Keratinocyte (primary cell): ENCODE results near the gene CDH12. TPM values are rescaled to one million over a fixed set of nuclear protein-coding genes. Genes with fewer than 3 reads are reported as not detected.

ENCODE experiments used
- DNase-seq: peaks from one replicate; pipeline ENCODE4 v3.0.0-alpha.2; 2011; ENCODE audit warnings: low read depth, missing footprints, low spot score
- FAIRE-seq: peaks from 2 replicates; lab custom pipeline; 2011; peaks lifted over from hg19 to GRCh38; lab: Jason Lieb, UNC
- H2AFZ ChIP-seq: 2 replicates; pipeline ENCODE4 v1.6.0; 2012; ENCODE audit warnings: low read length, control low read depth, inconsistent platforms; ENCODE audit not compliant: control insufficient read depth
- H3K27ac ChIP-seq: 2 replicates; pipeline ENCODE4 v1.5.1; 2011; ENCODE audit warnings: low read length; ENCODE audit not compliant: control insufficient read depth, insufficient read depth
- H3K27me3 ChIP-seq: 3 replicates; pipeline ENCODE4 v1.6.0; 2011; ENCODE audit warnings: low read length; ENCODE audit not compliant: control insufficient read depth, insufficient read depth; ENCODE audit errors: extremely low read depth
- H3K36me3 ChIP-seq, 2 experiments: 2 replicates in 1 of 2; 3 replicates in 1 of 2; pipeline ENCODE4 v1.5.1; 2011; ENCODE audit warnings: low read length in 2 of 2, mild to moderate bottlenecking in 1 of 2; ENCODE audit not compliant: control insufficient read depth in 2 of 2, insufficient read depth in 2 of 2; ENCODE audit errors: extremely low read depth in 1 of 2
- H3K4me1 ChIP-seq: 3 replicates; pipeline ENCODE4 v1.5.1; 2011; ENCODE audit warnings: low read length; ENCODE audit not compliant: control insufficient read depth, insufficient read depth; ENCODE audit errors: extremely low read depth
- H3K4me2 ChIP-seq: 3 replicates; pipeline ENCODE4 v1.6.0; 2011; ENCODE audit warnings: low read depth, low read length; ENCODE audit not compliant: control insufficient read depth, insufficient read depth; ENCODE audit errors: extremely low read depth
- H3K4me3 ChIP-seq, 3 experiments: fragments of 200-600 bp in 1 of 3; sonication (generic) in 1 of 3; 2 replicates in 2 of 3; 3 replicates in 1 of 3; pipeline ENCODE4 v1.5.1; 2011 to 2016; ENCODE audit warnings: low read length in 3 of 3, mild to moderate bottlenecking in 3 of 3, control low read depth in 2 of 3, inconsistent platforms in 1 of 3, low read depth in 1 of 3, mixed read lengths in 1 of 3, mixed run types in 1 of 3, moderate library complexity in 1 of 3; ENCODE audit not compliant: control insufficient read depth in 2 of 3, insufficient read depth in 2 of 3; ENCODE audit errors: extremely low read depth in 1 of 3
- H3K79me2 ChIP-seq: 2 replicates; pipeline ENCODE4 v1.6.0; 2012; ENCODE audit warnings: low read length; ENCODE audit not compliant: control insufficient read depth, insufficient read depth
- H3K9ac ChIP-seq: 3 replicates; pipeline ENCODE4 v1.6.0; 2011; ENCODE audit warnings: low read length; ENCODE audit not compliant: control insufficient read depth, insufficient read depth; ENCODE audit errors: extremely low read depth
- H3K9me1 ChIP-seq: 3 replicates; pipeline ENCODE4 v1.6.0; 2011; ENCODE audit warnings: low read length; ENCODE audit not compliant: control insufficient read depth, insufficient read depth; ENCODE audit errors: extremely low read depth
- H3K9me3 ChIP-seq: 2 replicates; pipeline ENCODE4 v1.5.1; 2012; ENCODE audit warnings: low read depth, low read length; ENCODE audit not compliant: control insufficient read depth
- H4K20me1 ChIP-seq: 3 replicates; pipeline ENCODE4 v1.6.0; 2011; ENCODE audit warnings: low read length; ENCODE audit not compliant: control insufficient read depth, insufficient read depth; ENCODE audit errors: extremely low read depth
- EZH2 ChIP-seq: IDR thresholded peaks from one replicate; pipeline ENCODE4 v1.6.1; 2012; ENCODE audit warnings: inconsistent platforms, mild to moderate bottlenecking, low read length, moderate library complexity
- dilution Hi-C: fragments of 300-500 bp; cut with MboI; formaldehyde crosslinking; loops from one replicate; pipeline ENCODE4 v1.7.0; 2020; ENCODE audit warnings: low sequenced_read_pairs; ENCODE audit not compliant: extremely low pct_ligation_motif_present
- polyA plus RNA-seq, 5 experiments: library from polyadenylated mRNA; depleted of rRNA in 3 of 5; stranded (reverse) in 3 of 5; stranded (forward) in 1 of 5; unstranded in 1 of 5; fragments of >200 nt; gene quantifications; 1 replicate in 1 of 5; 2 replicates in 3 of 5; 3 replicates in 1 of 5; pipeline versions ENCODE4 v1.2.1 to v1.2.3, GENCODE V29; 2011 to 2012; ENCODE audit warnings: missing spikeins in 2 of 5, low read depth in 1 of 5, low replicate concordance in 1 of 5
- TF ChIP-seq, protein P1 (sequence below), 3 experiments: IDR thresholded peaks in 1 of 3; conservative IDR thresholded peaks in 1 of 3; optimal IDR thresholded peaks in 1 of 3; 2 replicates in 2 of 3; 3 replicates in 1 of 3; pipeline versions ENCODE3 to v1.5.1; 2011; ENCODE audit warnings: low read length in 3 of 3, mild to moderate bottlenecking in 3 of 3, moderate library complexity in 2 of 3, control low read depth in 1 of 3, inconsistent platforms in 1 of 3; ENCODE audit not compliant: insufficient read depth in 2 of 3; ENCODE audit errors: extremely low read depth in 1 of 3

CDH12 gene
- polyA plus RNA-seq, 1 donor (not counting 4 experiments of a cell fraction or from before 2014, with no cell fraction given): not detected

DNA sequence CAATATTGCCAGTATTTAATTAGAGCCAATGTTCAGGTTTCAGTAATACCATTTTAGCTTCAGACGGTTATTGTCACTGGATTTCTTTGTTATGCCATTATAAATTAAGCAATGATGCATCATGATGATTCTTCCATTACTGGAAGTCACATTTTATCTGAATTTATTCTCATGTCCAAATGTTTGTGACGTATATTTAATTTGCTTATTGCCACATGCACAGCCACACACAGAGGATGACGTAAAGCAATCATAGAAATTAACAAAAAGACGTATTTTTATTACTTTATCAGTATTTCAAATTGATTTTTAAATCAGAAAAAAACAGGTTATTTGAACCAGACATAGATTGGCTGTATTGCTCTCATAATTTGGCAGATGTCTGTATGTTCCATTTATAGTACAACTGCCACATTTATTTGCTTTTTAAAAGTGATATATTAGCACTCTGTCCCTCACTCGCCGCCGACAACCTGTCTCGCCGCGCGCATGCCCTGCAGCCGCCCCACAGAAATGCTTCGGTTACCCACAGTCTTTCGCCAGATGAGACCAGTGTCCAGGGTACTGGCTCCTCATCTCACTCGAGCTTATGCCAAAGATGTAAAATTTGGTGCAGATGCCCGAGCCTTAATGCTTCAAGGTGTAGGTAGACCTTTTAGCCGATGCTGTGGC lies 970.9 kb downstream of the CDH12 start:
- Histone ChIP-seq H3K27ac (no peak overlapping the region), H2AFZ (no peak overlapping the region), H3K27me3 (no peaks in the 10 kb centered on the region), H3K4me2 (no peak overlapping the region), H3K4me1 (no peaks in the 10 kb centered on the region), H3K9me1 (no peaks in the 10 kb centered on the region), H3K79me2 (no peaks in the 10 kb centered on the region), H3K4me3 (no peak overlapping the region), H3K36me3 (no peaks in the 10 kb centered on the region), H3K9ac (no peak overlapping the region), H4K20me1 (no peaks in the 10 kb centered on the region), H3K9me3 (no peaks in the 10 kb centered on the region)
- DNase-seq: no peak
- dilution Hi-C loops: no loop called here
- TF ChIP-seq, protein P1, sequence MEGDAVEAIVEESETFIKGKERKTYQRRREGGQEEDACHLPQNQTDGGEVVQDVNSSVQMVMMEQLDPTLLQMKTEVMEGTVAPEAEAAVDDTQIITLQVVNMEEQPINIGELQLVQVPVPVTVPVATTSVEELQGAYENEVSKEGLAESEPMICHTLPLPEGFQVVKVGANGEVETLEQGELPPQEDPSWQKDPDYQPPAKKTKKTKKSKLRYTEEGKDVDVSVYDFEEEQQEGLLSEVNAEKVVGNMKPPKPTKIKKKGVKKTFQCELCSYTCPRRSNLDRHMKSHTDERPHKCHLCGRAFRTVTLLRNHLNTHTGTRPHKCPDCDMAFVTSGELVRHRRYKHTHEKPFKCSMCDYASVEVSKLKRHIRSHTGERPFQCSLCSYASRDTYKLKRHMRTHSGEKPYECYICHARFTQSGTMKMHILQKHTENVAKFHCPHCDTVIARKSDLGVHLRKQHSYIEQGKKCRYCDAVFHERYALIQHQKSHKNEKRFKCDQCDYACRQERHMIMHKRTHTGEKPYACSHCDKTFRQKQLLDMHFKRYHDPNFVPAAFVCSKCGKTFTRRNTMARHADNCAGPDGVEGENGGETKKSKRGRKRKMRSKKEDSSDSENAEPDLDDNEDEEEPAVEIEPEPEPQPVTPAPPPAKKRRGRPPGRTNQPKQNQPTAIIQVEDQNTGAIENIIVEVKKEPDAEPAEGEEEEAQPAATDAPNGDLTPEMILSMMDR (optimal IDR thresholded peaks at IDR 0.05 in 1 of 3, IDR thresholded peaks at IDR 0.05 in 1 of 3, conservative IDR thresholded peaks at IDR 0.05 in 1 of 3; ENCODE audit: extremely low read depth in 1 of 3, insufficient read depth in 2 of 3, low read length in 3 of 3): no peak
- no peak for TF ChIP-seq EZH2
- FAIRE-seq: no peak

- Histone ChIP-seq H4K20me1 (no peaks in the 10 kb centered on the region), H3K79me2 (no peaks in the 10 kb centered on the region), H3K27ac (no peak overlapping the region), H3K27me3 (no peaks in the 10 kb centered on the region), H3K4me3 (no peak overlapping the region), H3K9me3 (no peaks in the 10 kb centered on the region), H3K9ac (no peak overlapping the region), H2AFZ (no peak overlapping the region), H3K36me3 (no peaks in the 10 kb centered on the region), H3K4me1 (no peaks in the 10 kb centered on the region), H3K4me2 (no peak overlapping the region), H3K9me1 (no peaks in the 10 kb centered on the region)
- TF ChIP-seq EZH2: no peak
- TF ChIP-seq, protein P1 (optimal IDR thresholded peaks at IDR 0.05 in 1 of 3, IDR thresholded peaks at IDR 0.05 in 1 of 3, conservative IDR thresholded peaks at IDR 0.05 in 1 of 3; ENCODE audit: extremely low read depth in 1 of 3, insufficient read depth in 2 of 3, low read length in 3 of 3): no peak
- FAIRE-seq: no peak
- dilution Hi-C loops: no loop called here
- DNase-seq: no peak
Measured at GRCh38 chr5:21880164-21880563, 973.0 kb downstream of the CDH12 start.
